Gastroesophageal sphincter (tissue), 3 donors: ENCODE measurements around the gene SYNE3.

Source experiments
- CTCF ChIP-seq, 4 experiments: fragments of 200-600 bp in 2 of 4; fragments of 450-650 bp in 2 of 4; sonication (generic) in 1 of 4; IDR thresholded peaks; one replicate each; pipeline ENCODE4 v1.5.1; 2017 to 2019; ENCODE audit warnings: antibody characterized with exemption in 4 of 4, mild to moderate bottlenecking in 2 of 4, moderate library complexity in 2 of 4
- EP300 ChIP-seq: sonication (generic); formaldehyde crosslinking; IDR thresholded peaks from one replicate; pipeline ENCODE4 v1.6.1; 2017; ENCODE audit warnings: antibody characterized with exemption, mild to moderate bottlenecking
- POLR2A ChIP-seq, 2 donors: fragments of 450-650 bp; IDR thresholded peaks; one replicate each; pipeline ENCODE4 v1.6.1; 2017; ENCODE audit warnings: antibody characterized with exemption in 2 of 2, mild to moderate bottlenecking in 2 of 2, moderate library complexity in 1 of 2

- TF ChIP-seq POLR2A (IDR thresholded peaks at IDR 0.05) (no peak), CTCF (IDR thresholded peaks at IDR 0.05) (no peak), EP300 (no peak)
Observed at GRCh38 chr14:95495538-95496025, 20.9 kb downstream of the SYNE3 start.
